ENCODE measurements around the gene FCHSD2.

Gene FCHSD2

DNA sequence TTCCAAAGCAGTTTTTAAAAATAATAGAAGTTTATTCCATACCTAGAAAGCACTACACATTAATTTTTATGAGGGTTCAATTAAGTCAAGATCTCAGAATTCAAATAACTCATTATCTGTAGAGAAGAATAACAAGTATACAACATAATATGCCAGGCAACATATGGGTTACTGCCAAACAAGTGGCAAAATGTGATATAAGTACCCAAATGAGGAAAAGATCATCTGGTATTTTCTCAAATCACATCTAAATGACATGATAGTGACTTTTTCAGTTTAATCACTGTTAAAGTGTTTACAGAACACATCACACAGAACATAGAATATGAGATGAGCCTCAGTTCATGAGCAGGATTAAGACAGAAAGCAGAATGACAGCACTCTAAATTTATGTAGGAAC lies 123.3 kb downstream of the FCHSD2 start:
- H3K4me3 ChIP-seq (ENCODE audit: low read depth, low read length), result no peak overlapping the region
- no peak for DNase-seq (ENCODE audit: low read depth)
- no peak for TF ChIP-seq CTCF (IDR thresholded peaks at IDR 0.05; ENCODE audit: low read depth, low read length, missing control alignments)
- in situ Hi-C loops (cut with HindIII; ENCODE audit: low sequenced_read_pairs), result no loop called here

- no peak for TF ChIP-seq CTCF (IDR thresholded peaks at IDR 0.05; ENCODE audit: low read depth, low read length, missing control alignments)
- no peak overlapping the region for H3K4me3 ChIP-seq (ENCODE audit: low read depth, low read length)
- in situ Hi-C loops (cut with HindIII; ENCODE audit: low sequenced_read_pairs), result no loop called here
- DNase-seq (ENCODE audit: low read depth), result no peak
These were observed 124.9 kb downstream of the FCHSD2 start for GRCh38 chr11:73017024-73017751.

DNA sequence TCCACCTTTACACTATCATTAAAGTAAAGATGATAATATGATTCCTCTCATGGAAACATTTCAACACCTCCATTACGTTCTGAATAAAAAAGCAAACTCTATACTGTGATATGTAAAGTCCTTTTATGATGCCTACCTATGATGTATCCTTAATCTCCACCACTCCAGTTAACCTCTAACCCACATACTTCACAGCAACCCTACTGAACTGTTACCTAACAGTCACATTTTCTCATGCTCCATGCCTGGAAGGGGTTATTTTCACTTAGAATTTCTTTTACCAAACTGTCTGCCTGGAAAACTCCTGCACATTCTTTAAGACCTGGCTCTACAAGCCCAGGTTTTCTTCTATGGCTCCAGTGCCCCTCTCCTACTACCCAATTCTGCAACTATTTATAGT lies 129.1 kb downstream of the FCHSD2 start:
- TF ChIP-seq CTCF (IDR thresholded peaks at IDR 0.05; ENCODE audit: low read depth, low read length, missing control alignments), result no peak
- in situ Hi-C loops (cut with HindIII; ENCODE audit: low sequenced_read_pairs), result no loop called here

DNA sequence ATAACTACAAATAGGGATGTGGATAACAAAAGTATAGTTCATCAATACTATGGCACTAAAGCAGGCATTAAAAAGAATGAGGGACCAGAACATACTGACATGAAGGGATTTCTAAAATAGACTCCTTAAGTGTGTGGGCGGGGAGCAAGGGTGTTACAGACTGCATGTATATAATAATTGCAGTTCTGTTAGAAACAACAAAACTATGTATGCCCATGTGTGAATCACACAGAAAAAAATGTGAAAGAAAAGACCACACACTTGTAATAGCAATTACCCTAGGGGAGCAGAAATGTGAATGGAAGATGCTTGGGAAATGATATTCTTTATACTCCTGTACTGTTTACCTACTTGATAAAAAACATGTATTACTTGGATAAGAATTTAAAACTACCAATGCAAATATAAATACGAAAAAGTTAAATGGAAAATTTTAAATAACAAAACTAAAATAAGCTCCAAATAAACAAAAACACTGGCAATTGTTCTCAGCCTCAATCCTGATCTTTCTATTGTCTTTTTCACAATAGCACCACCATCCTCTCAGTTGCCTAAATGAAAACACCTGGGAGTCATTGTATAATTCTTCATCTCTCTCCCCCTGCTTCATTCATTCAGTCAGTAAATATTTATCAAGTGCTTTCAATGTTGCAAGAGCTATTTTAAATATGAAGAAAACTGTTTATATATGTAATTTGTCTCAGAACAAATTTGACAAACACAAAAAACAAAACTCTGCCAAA lies 129.8 kb downstream of the FCHSD2 start:
- no peak overlapping the region for H3K4me3 ChIP-seq (ENCODE audit: low read depth, low read length)
- no peak for TF ChIP-seq CTCF (IDR thresholded peaks at IDR 0.05; ENCODE audit: low read depth, low read length, missing control alignments)
- in situ Hi-C loops (cut with HindIII; ENCODE audit: low sequenced_read_pairs), result no loop called here
- no peak for DNase-seq (ENCODE audit: low read depth)

More for the DNA sequence above, 129.1 kb downstream of the FCHSD2 start:
- H3K4me3 ChIP-seq (ENCODE audit: low read depth, low read length), result no peak overlapping the region
- DNase-seq (ENCODE audit: low read depth), result no peak

GRCh38 chr11:73011126-73011817 lies 130.8 kb downstream of the FCHSD2 start:
- in situ Hi-C loops (cut with HindIII; ENCODE audit: low sequenced_read_pairs), result no loop called here
- no peak for TF ChIP-seq CTCF (IDR thresholded peaks at IDR 0.05; ENCODE audit: low read depth, low read length, missing control alignments)

DNA sequence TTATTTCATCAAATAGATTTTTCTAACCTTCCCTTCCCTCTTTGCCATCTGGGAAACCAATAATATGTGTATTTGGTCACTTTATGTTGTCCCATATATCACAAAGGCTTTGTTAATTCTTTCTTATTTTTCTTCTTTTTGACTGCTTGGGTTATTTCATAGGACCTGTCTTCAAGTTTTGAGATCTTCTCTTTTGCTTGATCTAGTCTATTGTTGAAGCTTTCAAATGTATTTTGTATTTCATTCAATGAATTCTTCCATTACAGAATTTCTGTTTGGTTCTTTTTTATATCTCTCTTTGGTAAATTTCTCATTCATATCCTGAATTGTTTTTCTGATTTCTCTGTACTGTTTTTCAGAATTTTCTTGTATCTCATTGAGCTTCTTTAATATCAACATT lies 132.1 kb downstream of the FCHSD2 start:
- in situ Hi-C loops (cut with HindIII; ENCODE audit: low sequenced_read_pairs), result no loop called here
- TF ChIP-seq CTCF (IDR thresholded peaks at IDR 0.05; ENCODE audit: low read depth, low read length, missing control alignments), result no peak
- DNase-seq (ENCODE audit: low read depth), result no peak
- no peak overlapping the region for H3K4me3 ChIP-seq (ENCODE audit: low read depth, low read length)

More at GRCh38 chr11:73011126-73011817, 130.8 kb downstream of the FCHSD2 start:
- no peak overlapping the region for H3K4me3 ChIP-seq (ENCODE audit: low read depth, low read length)
- DNase-seq (ENCODE audit: low read depth), result no peak

Data from astrocyte of the cerebellum (primary cell).